GM18511 (cell line): ENCODE results near the gene TMCC1.
"Not testable (repeated sequence)": the region's sequence is repeated elsewhere in the genome, so short reads cannot be mapped to it uniquely, and the experiment has no call there.

ENCODE experiments used
- ATAC-seq: cut with Tn5 transposase; IDR thresholded peaks from one replicate; pipeline ENCODE4 v1.9.1; 2021; ENCODE audit warnings: mild to moderate bottlenecking, moderate library complexity; ENCODE audit not compliant: unreplicated experiment

Gene TMCC1

GRCh38 chr3:129893581-129894070 lies at the start of gene TMCC1:
TMCC1 (minus strand) TSS chr3:129893711.
- peak; percentile 89 for ATAC-seq

DNA sequence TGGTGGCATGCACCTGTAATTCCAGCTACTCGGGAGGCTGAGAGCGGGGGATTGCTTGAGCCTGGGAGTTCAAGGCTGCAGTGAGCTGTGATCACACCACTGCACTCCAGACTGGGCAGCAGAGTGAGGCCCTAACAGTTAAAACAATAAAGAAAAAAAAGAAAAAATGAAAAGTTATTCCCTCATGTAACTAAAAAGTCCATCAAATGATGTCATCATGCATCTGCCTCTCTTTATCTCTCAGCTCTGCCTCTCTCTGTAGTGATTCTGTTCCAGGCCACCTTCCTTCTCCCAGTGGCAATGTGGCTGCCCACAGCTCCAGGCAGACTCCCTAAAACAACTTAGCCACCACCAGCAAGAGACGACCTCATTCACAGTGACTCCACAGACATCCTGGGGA lies 49.5 kb upstream of the TMCC1 start:
- no peak for ATAC-seq

DNA sequence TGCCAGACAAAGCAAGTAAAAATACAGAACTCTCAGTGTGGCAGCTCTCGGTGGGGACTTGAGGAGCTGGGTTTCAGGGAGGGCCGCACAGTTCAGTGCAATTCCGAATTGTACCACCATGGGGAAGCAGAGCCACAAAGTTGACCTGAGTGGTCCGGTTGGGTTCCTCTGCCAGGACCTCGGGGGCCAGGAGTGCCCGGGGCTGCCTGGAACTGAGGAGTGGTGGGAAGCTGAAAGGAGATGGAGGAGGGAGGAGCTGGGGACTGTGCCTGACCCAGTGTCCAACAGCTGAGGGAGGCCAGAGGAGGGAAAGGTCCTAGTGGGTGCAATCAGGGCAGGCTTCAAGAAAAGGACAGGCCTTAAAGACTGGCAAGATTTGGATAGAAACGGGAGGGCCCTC lies 48.8 kb upstream of the TMCC1 start:
- no peak for ATAC-seq

DNA sequence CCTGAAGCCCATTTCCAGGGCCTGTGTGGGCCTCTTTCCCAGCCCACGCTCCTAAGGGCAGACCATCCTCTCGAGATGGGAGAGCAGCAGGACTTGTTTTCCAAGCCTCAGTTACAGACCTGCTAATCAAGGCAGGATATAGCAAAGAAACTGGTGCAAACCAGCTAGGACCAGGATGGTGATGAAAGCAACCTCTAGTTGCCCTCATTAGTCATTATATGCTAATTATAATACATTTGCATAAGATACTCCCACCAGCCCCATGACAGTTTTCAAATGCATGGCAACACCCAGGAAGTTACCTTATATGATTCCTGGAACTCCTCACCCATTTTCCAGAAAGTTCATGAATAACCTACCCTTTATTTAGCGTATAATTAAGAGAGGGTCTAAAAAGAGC lies 46.6 kb upstream of the TMCC1 start:
- ATAC-seq = no peak

- no peak for ATAC-seq
Measured at GRCh38 chr3:129938140-129938930, 44.8 kb upstream of the TMCC1 start.

GRCh38 chr3:129937717-129938116 lies 44.2 kb upstream of the TMCC1 start:
- ATAC-seq = no peak

DNA sequence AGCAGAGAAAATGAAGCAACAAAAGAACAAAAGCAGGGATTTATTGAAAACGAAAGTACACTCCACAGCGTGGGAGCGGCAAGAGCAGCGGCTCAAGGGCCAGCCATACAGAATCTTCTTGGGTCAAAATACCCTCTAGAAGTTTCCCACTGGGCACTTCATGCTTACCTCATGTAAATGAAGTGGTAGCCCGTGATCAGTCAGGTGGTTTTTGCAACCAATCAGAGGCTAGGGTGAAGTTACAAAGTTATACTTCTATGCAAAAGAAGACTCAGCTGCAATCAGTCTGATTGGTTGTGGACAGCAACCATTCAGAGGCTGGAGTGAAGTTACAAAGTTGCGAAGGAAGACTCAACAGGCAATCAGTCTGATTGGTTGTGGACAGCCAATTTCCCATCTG lies 43.2 kb upstream of the TMCC1 start:
- ATAC-seq = no peak

DNA sequence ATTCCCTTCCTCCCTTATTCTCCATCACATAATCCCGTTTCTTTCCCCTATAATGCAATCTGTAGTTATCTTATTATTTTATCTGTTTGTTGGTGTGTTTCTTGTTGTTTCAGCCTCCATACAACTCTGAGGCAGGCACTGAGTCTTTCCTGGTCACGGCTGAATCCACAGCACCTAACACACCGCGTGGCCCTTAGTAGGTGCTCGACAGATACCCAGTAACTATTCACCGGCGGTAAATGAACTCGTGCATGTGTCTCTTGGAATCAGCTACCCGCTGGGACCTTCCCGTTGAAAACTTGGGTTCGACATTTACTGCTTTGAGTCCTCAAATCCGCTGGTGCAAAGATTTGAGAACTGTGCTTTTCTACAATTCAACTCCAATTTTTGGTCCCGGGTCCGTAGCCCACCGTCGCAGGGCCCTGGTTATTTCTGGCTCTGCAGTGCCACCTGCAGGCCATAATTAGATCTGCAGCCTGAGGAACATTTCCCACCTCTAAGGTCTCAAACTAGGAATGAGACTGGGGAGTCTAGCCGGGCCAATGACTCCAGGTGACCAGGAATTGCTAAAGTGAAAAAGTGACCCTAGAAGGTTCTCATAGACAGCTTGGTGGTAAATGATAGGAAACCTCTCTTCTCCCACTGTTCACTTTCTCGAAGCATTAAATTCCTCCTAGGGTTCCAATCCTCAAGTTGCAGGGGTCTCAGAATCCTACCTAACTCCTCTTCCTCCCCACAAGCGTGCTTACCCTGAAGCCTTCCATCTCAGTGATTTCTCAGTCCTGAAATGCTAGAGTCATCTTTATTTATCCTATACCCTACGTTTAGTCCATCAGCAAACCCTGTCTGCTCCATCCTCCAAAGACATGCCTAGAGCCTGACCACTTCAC lies 41.0 kb upstream of the TMCC1 start:
- ATAC-seq = no peak

DNA sequence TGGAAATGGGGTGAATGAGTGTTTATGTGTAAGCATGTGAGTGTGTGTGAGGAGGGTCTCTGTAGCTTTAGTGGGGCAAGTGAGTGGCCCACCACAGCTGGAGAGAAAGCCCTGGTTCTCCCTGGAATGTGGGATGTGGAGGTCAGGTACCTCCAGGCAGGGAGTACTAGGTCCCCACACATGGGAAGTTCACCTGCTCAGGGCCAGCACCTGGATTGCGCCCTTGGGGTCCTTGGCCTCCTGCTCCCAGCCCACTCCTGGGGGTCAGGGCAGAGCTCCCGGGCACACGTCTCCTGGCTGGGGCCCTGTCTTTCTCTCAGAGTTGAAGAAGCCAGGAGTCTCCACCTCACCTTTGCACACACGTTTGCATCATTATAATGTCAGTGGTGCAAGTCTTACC lies 40.0 kb upstream of the TMCC1 start:
- no peak for ATAC-seq

- no peak for ATAC-seq
Measured at GRCh38 chr3:129929383-129929782, 35.9 kb upstream of the TMCC1 start.

GRCh38 chr3:129927072-129927471 lies 33.6 kb upstream of the TMCC1 start:
- ATAC-seq = no peak

GRCh38 chr3:129919806-129920205 lies 26.3 kb upstream of the TMCC1 start:
- ATAC-seq = no peak

- ATAC-seq = no peak
Measured at GRCh38 chr3:129919357-129919756, 25.8 kb upstream of the TMCC1 start.

DNA sequence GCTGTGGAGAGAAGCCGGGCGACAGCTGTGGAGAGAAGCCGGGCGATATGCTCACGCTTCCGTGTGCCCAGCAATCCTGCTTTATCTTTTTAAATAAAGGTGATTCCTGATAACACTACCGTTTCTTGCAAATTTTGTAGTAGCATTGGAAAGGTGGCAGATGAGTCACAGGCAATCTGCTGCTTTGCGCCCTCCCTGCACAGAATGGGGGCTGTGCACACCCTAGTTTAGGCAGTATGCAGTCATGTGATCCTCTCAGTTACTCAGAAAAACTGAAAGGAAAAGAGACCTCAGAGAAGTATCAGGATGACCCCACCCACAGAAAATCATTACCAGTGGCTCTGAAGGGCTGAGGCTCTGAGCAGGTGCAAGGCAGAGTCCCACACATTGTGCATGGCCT lies 24.9 kb upstream of the TMCC1 start:
- ATAC-seq = no peak

- ATAC-seq = no peak
Measured at GRCh38 chr3:129917423-129918007, 24.0 kb upstream of the TMCC1 start.

- ATAC-seq = no peak
Measured at GRCh38 chr3:129913618-129914017, 20.1 kb upstream of the TMCC1 start.

- no peak for ATAC-seq
Measured at GRCh38 chr3:129911261-129911861, 17.9 kb upstream of the TMCC1 start.

- not testable (repeated sequence) for ATAC-seq
Measured at GRCh38 chr3:129909235-129909634, 15.7 kb upstream of the TMCC1 start.

GRCh38 chr3:129908417-129908816 lies 14.9 kb upstream of the TMCC1 start:
- no peak for ATAC-seq

DNA sequence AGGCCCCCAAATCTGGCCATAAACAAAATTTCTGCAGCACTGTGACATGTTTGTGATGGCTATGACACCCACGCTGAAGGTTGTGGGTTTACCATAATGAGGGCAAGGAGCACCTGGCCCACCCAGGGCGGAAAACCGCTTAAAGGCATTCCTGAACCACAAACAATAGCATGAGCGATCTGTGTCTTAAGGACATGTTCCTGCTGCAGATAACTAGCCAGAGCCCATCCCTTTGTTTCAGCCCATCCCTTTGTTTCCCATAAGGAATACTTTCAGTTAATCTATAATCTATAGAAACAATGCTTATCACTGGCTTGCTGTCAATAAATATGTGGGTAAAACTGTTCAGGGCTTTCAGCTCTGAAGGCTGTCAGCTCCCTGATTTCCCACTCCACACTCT lies 7.8 kb upstream of the TMCC1 start:
- ATAC-seq = not testable (repeated sequence)

DNA sequence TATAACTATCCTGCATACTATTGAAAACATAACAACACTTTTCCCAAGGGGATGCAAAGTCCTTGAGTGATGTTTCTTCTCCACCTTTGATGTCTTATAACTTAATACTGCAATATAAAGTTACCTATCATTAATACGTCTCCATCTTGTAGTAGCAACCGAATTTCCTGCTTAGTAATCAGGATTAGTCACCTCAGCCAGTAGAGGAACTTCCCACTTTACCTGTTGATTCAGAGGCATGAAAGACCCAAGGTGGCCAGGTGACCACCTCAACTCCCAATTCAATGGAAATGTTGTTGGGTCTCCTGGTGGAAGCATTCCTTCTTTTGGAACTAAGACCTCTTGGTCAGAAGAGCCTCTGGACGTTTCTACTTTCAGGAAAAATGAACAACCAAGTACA lies 3.5 kb upstream of the TMCC1 start:
- no peak for ATAC-seq
